IPS-18c (cell line): ENCODE measurements around the gene TUBA4A.

ENCODE experiments used
- H3K4me3 ChIP-seq: 2 replicates; pipeline ENCODE4 v1.7.0; 2013; ENCODE audit warnings: low read depth, mild to moderate bottlenecking, low read length, moderate library complexity; ENCODE audit not compliant: insufficient read depth
- H3K9me3 ChIP-seq: one replicate; pipeline ENCODE4 v1.6.1; 2013; ENCODE audit warnings: mild to moderate bottlenecking, low read length, moderate library complexity; ENCODE audit not compliant: control insufficient read depth, insufficient read depth

The TUBA4A gene

GRCh38 chr2:219253753-219254589 is at the start of gene TUBA4A:
TUBA4A (minus strand) TSS chr2:219253918; CDS start chr2:219253858, 60 bp downstream.
- no peaks in the 10 kb centered on the region for H3K9me3 ChIP-seq
- peak within 1 kb of the TSS; percentile 45 for H3K4me3 ChIP-seq

- Histone ChIP-seq H3K9me3 (no peaks in the 10 kb centered on the region), H3K4me3 (no peak overlapping the region)
Observed at GRCh38 chr2:219302412-219302968, 48.8 kb upstream of the TUBA4A start.

- Histone ChIP-seq H3K9me3 (no peaks in the 10 kb centered on the region), H3K4me3 (no peak overlapping the region)
Observed at GRCh38 chr2:219300022-219300421, 46.3 kb upstream of the TUBA4A start.

GRCh38 chr2:219299372-219299760 is 45.6 kb upstream of the TUBA4A start:
- H3K9me3 ChIP-seq = no peaks in the 10 kb centered on the region
- no peak overlapping the region for H3K4me3 ChIP-seq

- Histone ChIP-seq H3K9me3 (peaks cover under 1% of the 10 kb centered on the region), H3K4me3 (no peak overlapping the region)
Observed at GRCh38 chr2:219298759-219299371, 45.1 kb upstream of the TUBA4A start.

GRCh38 chr2:219297766-219298456 is 44.2 kb upstream of the TUBA4A start:
- Histone ChIP-seq H3K9me3 (peaks cover 3% of the 10 kb centered on the region), H3K4me3 (no peak overlapping the region)

- Histone ChIP-seq H3K9me3 (peaks cover 3% of the 10 kb centered on the region), H3K4me3 (no peak overlapping the region)
Observed at GRCh38 chr2:219296631-219297391, 43.1 kb upstream of the TUBA4A start.

GRCh38 chr2:219296142-219296541 is 42.4 kb upstream of the TUBA4A start:
- peaks cover 3% of the 10 kb centered on the region for H3K9me3 ChIP-seq

GRCh38 chr2:219294356-219295351 is 40.9 kb upstream of the TUBA4A start:
- H3K4me3 ChIP-seq = peak overlapping the region; percentile 82

More at GRCh38 chr2:219296142-219296541, 42.4 kb upstream of the TUBA4A start:
- H3K4me3 ChIP-seq = no peak overlapping the region

GRCh38 chr2:219293736-219294231 is 40.1 kb upstream of the TUBA4A start:
- Histone ChIP-seq H3K9me3 (peaks cover 3% of the 10 kb centered on the region), H3K4me3 (no peak overlapping the region; the same call in 1 of the 2 replicates)

More at GRCh38 chr2:219294356-219295351, 40.9 kb upstream of the TUBA4A start:
- peaks cover 3% of the 10 kb centered on the region for H3K9me3 ChIP-seq

- peaks cover 3% of the 10 kb centered on the region for H3K9me3 ChIP-seq
- no peak overlapping the region for H3K4me3 ChIP-seq
Observed at GRCh38 chr2:219292616-219293015, 38.9 kb upstream of the TUBA4A start.

GRCh38 chr2:219291910-219292490 is 38.3 kb upstream of the TUBA4A start:
- Histone ChIP-seq H3K4me3 (no peak overlapping the region), H3K9me3 (peaks cover 3% of the 10 kb centered on the region)

GRCh38 chr2:219291394-219291793 is 37.7 kb upstream of the TUBA4A start:
- no peak overlapping the region for H3K4me3 ChIP-seq
- peaks cover 3% of the 10 kb centered on the region for H3K9me3 ChIP-seq

GRCh38 chr2:219290381-219291171 is 36.9 kb upstream of the TUBA4A start:
- Histone ChIP-seq H3K9me3 (peaks cover 3% of the 10 kb centered on the region), H3K4me3 (no peak overlapping the region)
